Activated B cell treated with CpG ODN at 0.5 μM for 24 hours (primary cell): Measurements from ENCODE around the gene ATG13. TPM values are rescaled to one million over a fixed set of nuclear protein-coding genes. Genes with fewer than 3 reads are reported as not detected.

ENCODE experiments used
- ATAC-seq: fragments of 200-7000 bp; cut with Tn5 transposase; one replicate; pipeline ENCODE4 v1.10.0; 2021; ENCODE audit warnings: low read depth, mild to moderate bottlenecking, moderate library complexity
- CTCF ChIA-PET: fragments of 350-600 bp; sonication (Branson Sonifier 250); formaldehyde crosslinking; loops from one replicate; lab custom pipeline; 2021; ENCODE audit warnings: antibody characterized with exemption; lab: Charles Lee
- POLR2A ChIA-PET: fragments of 350-600 bp; sonication (Branson Sonifier 250); formaldehyde crosslinking; loops from one replicate; lab custom pipeline; 2021; ENCODE audit warnings: antibody characterized with exemption; lab: Charles Lee
- DNase-seq: peaks from one replicate; pipeline ENCODE4 v3.0.0; 2022
- H3K27ac Mint-ChIP-seq: one replicate; pipeline ENCODE4 v1.8.0; 2020; ENCODE audit warnings: mixed read lengths
- H3K27me3 Mint-ChIP-seq: one replicate; pipeline ENCODE4 v1.8.0; 2021; ENCODE audit warnings: mixed read lengths
- H3K36me3 Mint-ChIP-seq: one replicate; pipeline ENCODE4 v1.8.0; 2021; ENCODE audit warnings: low read depth, mixed read lengths
- H3K4me1 Mint-ChIP-seq: one replicate; pipeline ENCODE4 v1.8.0; 2021; ENCODE audit warnings: mixed read lengths
- H3K4me3 Mint-ChIP-seq: one replicate; pipeline ENCODE4 v1.8.0; 2020; ENCODE audit warnings: mild to moderate bottlenecking, mixed read lengths
- H3K9me3 Mint-ChIP-seq: one replicate; pipeline ENCODE4 v1.8.0; 2020; ENCODE audit warnings: mixed read lengths
- intact Hi-C: fragments of 100-400 bp; cut with micrococcal nuclease; formaldehyde crosslinking; loops from one replicate; pipeline ENCODE4 v1.15.1; 2024
- total RNA-seq: library from RNA; stranded (reverse); gene quantifications from 2 replicates; pipeline ENCODE4 v1.2.3, GENCODE V29; 2022
- TF ChIP-seq, protein P1 (sequence below): fragments of 200-600 bp; IDR thresholded peaks from one replicate; pipeline ENCODE4 v1.8.0; 2022; ENCODE audit warnings: antibody characterized with exemption, mild to moderate bottlenecking

The ATG13 gene
- total RNA-seq, 1 donor from 2014 or later = 73.7 TPM

DNA sequence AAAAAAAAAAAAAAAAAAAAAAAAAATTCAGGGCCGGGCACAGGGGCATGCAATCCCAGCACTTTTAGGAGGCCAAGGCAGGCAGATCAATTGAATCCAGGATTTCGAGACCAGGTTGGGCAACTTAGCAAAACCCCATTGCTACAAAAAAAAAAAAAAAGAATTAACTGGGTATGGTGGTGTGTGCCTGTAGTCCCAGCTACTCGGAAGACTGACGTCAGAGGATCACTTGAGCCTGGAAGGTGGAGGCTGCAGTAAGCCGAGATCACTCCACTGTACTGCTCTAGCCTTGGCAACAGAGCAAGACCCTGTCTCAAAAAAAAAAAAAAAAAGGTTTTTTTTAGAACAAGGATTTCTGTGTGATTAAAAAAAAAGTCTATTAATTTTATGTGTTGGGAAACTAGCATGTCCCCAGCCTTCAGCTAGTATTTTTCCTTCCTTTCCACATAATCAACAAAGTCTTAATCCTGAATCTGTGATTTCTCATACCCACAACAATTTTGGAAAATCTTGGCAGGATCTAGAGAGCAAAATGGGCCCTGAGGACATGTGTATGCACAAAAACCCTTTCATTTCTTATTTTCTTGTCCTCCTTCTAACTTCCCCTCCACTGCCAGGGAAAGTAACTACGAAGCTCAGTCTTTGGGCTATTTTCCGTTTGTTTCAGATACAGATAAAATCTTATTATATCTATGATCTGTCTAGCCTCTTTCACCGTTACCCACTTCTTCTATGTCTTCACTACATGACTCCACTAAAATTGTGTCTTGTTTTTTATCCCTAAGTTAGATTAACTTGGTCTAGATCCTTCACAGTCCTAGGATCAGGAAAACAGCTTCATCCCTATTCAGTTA, 17.8 kb upstream of the ATG13 start:
- H3K4me3 Mint-ChIP-seq = no peak overlapping the region

DNA sequence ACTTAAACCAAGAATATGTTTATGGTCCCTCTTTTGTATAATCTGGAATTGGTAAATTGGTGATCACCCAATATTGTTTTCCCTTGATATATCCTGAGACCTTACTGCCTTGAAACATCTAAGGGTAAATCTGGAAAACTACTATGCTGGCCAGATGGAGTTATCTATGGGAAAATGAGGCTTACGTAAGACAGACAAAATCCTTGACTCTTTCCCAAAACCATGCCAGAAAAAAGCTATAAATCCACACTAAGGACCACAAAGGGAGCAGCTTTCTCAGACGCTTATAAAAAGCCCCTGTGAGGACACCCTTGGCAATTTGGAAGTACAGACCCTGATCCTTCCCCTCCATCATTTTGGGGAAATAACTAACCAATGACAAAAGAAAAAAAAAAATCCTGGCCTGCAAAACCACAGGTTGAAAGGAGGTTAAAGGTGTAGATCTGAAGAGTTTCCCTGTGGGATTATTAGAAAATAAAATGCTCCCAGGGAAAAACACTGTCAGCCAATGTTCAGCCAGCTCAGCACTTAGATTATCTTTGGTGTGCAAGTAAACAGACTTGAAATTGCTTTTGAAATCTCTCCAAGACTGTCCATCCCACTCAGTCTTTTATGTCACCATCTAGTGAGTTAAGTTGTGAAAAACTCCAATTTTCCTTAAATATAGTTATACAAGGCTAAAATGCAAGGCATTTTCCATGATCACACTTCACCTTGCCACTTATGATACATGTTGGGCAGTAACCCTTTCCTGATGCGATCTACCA, 17.0 kb upstream of the ATG13 start:
- H3K36me3 Mint-ChIP-seq = peaks cover 8% of the 10 kb centered on the region
- intact Hi-C loops = no loop called here
- H3K4me1 Mint-ChIP-seq = peaks cover 11% of the 10 kb centered on the region
- no peaks in the 10 kb centered on the region for H3K27me3 Mint-ChIP-seq
- H3K27ac Mint-ChIP-seq = no peak overlapping the region
- ChIA-PET POLR2A (interaction anchor here (0.6 kb wide), 1 partner anchor 18 kb away, joined by 6 read pairs; no protein-coding TSS in a partner anchor), CTCF (interaction anchor here (1.1 kb wide), 1 partner anchor 18 kb away, joined by 6 read pairs; no protein-coding TSS in a partner anchor)
- no peak for ATAC-seq
- no peak for DNase-seq
- TF ChIP-seq, protein P1, sequence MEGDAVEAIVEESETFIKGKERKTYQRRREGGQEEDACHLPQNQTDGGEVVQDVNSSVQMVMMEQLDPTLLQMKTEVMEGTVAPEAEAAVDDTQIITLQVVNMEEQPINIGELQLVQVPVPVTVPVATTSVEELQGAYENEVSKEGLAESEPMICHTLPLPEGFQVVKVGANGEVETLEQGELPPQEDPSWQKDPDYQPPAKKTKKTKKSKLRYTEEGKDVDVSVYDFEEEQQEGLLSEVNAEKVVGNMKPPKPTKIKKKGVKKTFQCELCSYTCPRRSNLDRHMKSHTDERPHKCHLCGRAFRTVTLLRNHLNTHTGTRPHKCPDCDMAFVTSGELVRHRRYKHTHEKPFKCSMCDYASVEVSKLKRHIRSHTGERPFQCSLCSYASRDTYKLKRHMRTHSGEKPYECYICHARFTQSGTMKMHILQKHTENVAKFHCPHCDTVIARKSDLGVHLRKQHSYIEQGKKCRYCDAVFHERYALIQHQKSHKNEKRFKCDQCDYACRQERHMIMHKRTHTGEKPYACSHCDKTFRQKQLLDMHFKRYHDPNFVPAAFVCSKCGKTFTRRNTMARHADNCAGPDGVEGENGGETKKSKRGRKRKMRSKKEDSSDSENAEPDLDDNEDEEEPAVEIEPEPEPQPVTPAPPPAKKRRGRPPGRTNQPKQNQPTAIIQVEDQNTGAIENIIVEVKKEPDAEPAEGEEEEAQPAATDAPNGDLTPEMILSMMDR = no peak
- no peak overlapping the region for H3K4me3 Mint-ChIP-seq
- peaks cover 10% of the 10 kb centered on the region for H3K9me3 Mint-ChIP-seq

More for the DNA sequence above, 17.8 kb upstream of the ATG13 start:
- DNase-seq (no peak), ATAC-seq (no peak)
- H3K4me1 Mint-ChIP-seq = peaks cover 11% of the 10 kb centered on the region
- no peak overlapping the region for H3K27ac Mint-ChIP-seq
- H3K27me3 Mint-ChIP-seq = no peaks in the 10 kb centered on the region
- POLR2A ChIA-PET = interaction anchor here (0.6 kb wide), 1 partner anchor 19 kb away, joined by 6 read pairs; no protein-coding TSS in a partner anchor
- CTCF ChIA-PET = interaction anchor here (1.1 kb wide), 1 partner anchor 19 kb away, joined by 6 read pairs; no protein-coding TSS in a partner anchor
- intact Hi-C loops = loop anchor here (10.0 kb wide), 1 partner anchor 1045 kb away; the partner anchor contains the start of gene MTCH2
- peaks cover 8% of the 10 kb centered on the region for H3K36me3 Mint-ChIP-seq
- TF ChIP-seq, protein P1 = no peak
- H3K9me3 Mint-ChIP-seq = peaks cover 7% of the 10 kb centered on the region

DNA sequence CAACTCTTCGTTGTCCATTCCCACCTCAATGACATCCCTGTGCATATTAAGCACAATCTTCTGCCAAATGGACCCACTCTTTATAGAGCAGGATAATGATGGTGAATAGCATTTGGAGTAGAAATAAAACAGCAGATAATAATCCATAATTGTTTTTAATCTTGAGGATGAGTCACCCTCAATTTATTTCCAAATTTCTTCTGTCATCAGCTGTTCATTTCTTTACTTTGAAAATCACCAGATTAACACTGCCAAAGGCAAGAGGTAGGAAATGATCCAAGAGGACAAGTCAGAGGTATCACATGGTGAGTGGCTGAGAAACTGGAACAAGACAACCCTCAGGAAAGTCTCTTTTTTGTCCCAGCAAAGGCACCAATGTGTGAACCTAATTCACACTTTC, 16.2 kb upstream of the ATG13 start:
- no peak for DNase-seq
- Mint-ChIP-seq H3K27me3 (no peaks in the 10 kb centered on the region), H3K4me1 (peaks cover 11% of the 10 kb centered on the region), H3K36me3 (peaks cover 8% of the 10 kb centered on the region), H3K4me3 (no peak overlapping the region), H3K27ac (no peak overlapping the region), H3K9me3 (peaks cover 10% of the 10 kb centered on the region)
- intact Hi-C loops = no loop called here
- no peak for ATAC-seq
- ChIA-PET CTCF (interaction anchor here (1.1 kb wide), 1 partner anchor 17 kb away, joined by 6 read pairs; no protein-coding TSS in a partner anchor), POLR2A (no interaction called here)
- TF ChIP-seq, protein P1 = no peak

DNA sequence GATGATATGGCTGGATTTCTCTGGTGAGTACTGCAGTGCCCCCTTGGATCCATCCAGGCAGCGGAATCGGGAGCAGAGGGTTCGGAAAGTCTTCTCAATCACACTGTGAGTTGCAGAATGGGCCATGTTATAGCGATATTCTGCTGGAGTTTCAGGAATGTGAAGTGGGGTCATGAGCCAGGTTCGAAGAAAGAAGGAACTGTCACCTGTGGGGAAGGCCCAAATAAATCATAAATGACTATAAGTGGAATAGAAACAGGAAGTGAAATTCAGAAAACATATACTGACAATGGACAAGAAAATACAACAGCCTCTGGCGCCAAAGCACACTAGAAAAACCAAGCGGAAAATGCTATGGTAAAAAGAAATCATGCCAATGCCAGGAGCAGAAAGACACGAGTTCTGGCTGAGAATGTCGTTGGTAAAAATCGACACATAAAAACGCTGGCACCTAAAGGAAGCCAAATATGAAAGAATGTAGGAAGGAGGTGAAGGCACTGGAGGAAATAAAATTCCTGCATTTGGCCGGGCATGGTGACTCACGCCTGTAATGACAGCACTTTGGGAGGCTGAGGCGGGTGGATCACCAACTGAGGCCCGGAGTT, 13.5 kb upstream of the ATG13 start:
- Mint-ChIP-seq H3K36me3 (peaks cover 8% of the 10 kb centered on the region), H3K9me3 (peaks cover 10% of the 10 kb centered on the region), H3K27ac (peak overlapping the region; percentile 62), H3K27me3 (no peaks in the 10 kb centered on the region), H3K4me1 (peaks cover 11% of the 10 kb centered on the region), H3K4me3 (no peak overlapping the region)
- no peak for DNase-seq
- ChIA-PET POLR2A (interaction anchor here (0.6 kb wide), 1 partner anchor 356 kb away, joined by 6 read pairs; no protein-coding TSS in a partner anchor), CTCF (interaction anchor here (1.1 kb wide), 1 partner anchor 15 kb away, joined by 6 read pairs; no protein-coding TSS in a partner anchor)
- TF ChIP-seq, protein P1 = no peak
- intact Hi-C loops = loop anchor here (1.0 to 2.0 kb wide), 2 partner anchors 10 to 13 kb away; partner anchors contain the start of genes AMBRA1, ATG13 and HARBI1
- peak; percentile 28 for ATAC-seq
